Neuronal stem cell (in vitro differentiated cells): Measurements from ENCODE around the gene NR3C2.

ENCODE experiments used
- DNase-seq: peaks from one replicate; pipeline ENCODE4 v3.0.0-alpha.2; 2013; ENCODE audit warnings: low spot score
- H2AFZ ChIP-seq: one replicate; pipeline ENCODE4 v1.6.1; 2013; ENCODE audit warnings: mild to moderate bottlenecking, low read length, inconsistent platforms
- H2AK5ac ChIP-seq: 2 replicates; pipeline ENCODE4 v1.6.1; 2013; ENCODE audit warnings: low read depth, mild to moderate bottlenecking, inconsistent platforms, low read length, moderate library complexity, mixed read lengths
- H2BK120ac ChIP-seq: 2 replicates; pipeline ENCODE4 v1.6.1; 2013; ENCODE audit warnings: low read depth, mild to moderate bottlenecking, inconsistent platforms, low read length, moderate library complexity, mixed read lengths
- H2BK12ac ChIP-seq: one replicate; pipeline ENCODE4 v1.6.1; 2013; ENCODE audit warnings: low read length, inconsistent platforms
- H2BK15ac ChIP-seq: 2 replicates; pipeline ENCODE4 v1.6.1; 2013; ENCODE audit warnings: mild to moderate bottlenecking, low read length, inconsistent platforms, mixed read lengths
- H2BK5ac ChIP-seq: one replicate; pipeline ENCODE4 v1.6.1; 2013; ENCODE audit warnings: inconsistent platforms, mild to moderate bottlenecking, low read length, moderate library complexity
- H3K14ac ChIP-seq: one replicate; pipeline ENCODE4 v1.6.1; 2013; ENCODE audit warnings: low read length, inconsistent platforms
- H3K18ac ChIP-seq: 2 replicates; pipeline ENCODE4 v1.6.1; 2013; ENCODE audit warnings: low read length, inconsistent platforms
- H3K23ac ChIP-seq: 2 replicates; pipeline ENCODE4 v1.6.1; 2013; ENCODE audit warnings: low read depth, mild to moderate bottlenecking, mixed read lengths, low read length, inconsistent platforms; ENCODE audit not compliant: poor library complexity
- H3K27ac ChIP-seq: replicated peaks from 3 replicates; pipeline ENCODE4 v1.5.1; 2013; ENCODE audit warnings: low read length, inconsistent platforms
- H3K27me3 ChIP-seq, 3 experiments: 2 replicates each; pipeline ENCODE4 v1.6.1; 2013; ENCODE audit warnings: low read length in 3 of 3, mild to moderate bottlenecking in 2 of 3, inconsistent platforms in 1 of 3, low read depth in 1 of 3, mixed read lengths in 1 of 3, moderate library complexity in 1 of 3; ENCODE audit not compliant: control insufficient read depth in 3 of 3, insufficient read depth in 3 of 3
- H3K36me3 ChIP-seq, 2 donors: replicated peaks in 1 of 2; 2 replicates each; pipeline ENCODE4 v1.6.1; 2013; ENCODE audit warnings: low read length in 2 of 2; ENCODE audit not compliant: control insufficient read depth in 2 of 2, insufficient read depth in 2 of 2
- H3K4ac ChIP-seq: 2 replicates; pipeline ENCODE4 v1.6.1; 2013; ENCODE audit warnings: inconsistent platforms, mild to moderate bottlenecking, low read length, moderate library complexity
- H3K4me1 ChIP-seq, 2 donors: 1 replicate in 1 of 2; 2 replicates in 1 of 2; pipeline ENCODE4 v1.6.1; 2013; ENCODE audit warnings: low read length in 2 of 2, low read depth in 1 of 2; ENCODE audit not compliant: control insufficient read depth in 2 of 2, insufficient read depth in 1 of 2
- H3K4me2 ChIP-seq: one replicate; pipeline ENCODE4 v1.6.1; 2013; ENCODE audit warnings: mild to moderate bottlenecking, low read length, inconsistent platforms; ENCODE audit not compliant: insufficient read depth, poor library complexity, severe bottlenecking
- H3K4me3 ChIP-seq, 2 donors: 2 replicates each; pipeline ENCODE4 v1.5.1; 2013; ENCODE audit warnings: low read length in 2 of 2, mild to moderate bottlenecking in 2 of 2, inconsistent platforms in 1 of 2, moderate library complexity in 1 of 2
- H3K79me1 ChIP-seq: one replicate; pipeline ENCODE4 v1.6.1; 2013; ENCODE audit warnings: low read depth, mild to moderate bottlenecking, inconsistent platforms, low read length, moderate library complexity
- H3K9ac ChIP-seq: one replicate; pipeline ENCODE4 v1.6.1; 2013; ENCODE audit warnings: mild to moderate bottlenecking, low read depth, low read length, inconsistent platforms; ENCODE audit not compliant: poor library complexity
- H3K9me3 ChIP-seq, 2 donors: replicated peaks in 1 of 2; 2 replicates each; pipeline versions ENCODE3 to v1.6.1; 2013; ENCODE audit warnings: low read length in 2 of 2, mild to moderate bottlenecking in 2 of 2, inconsistent platforms in 1 of 2, low read depth in 1 of 2, mixed read lengths in 1 of 2, moderate library complexity in 1 of 2; ENCODE audit not compliant: control insufficient read depth in 2 of 2, insufficient read depth in 1 of 2
- H4K8ac ChIP-seq: one replicate; pipeline ENCODE4 v1.6.1; 2013; ENCODE audit warnings: low read depth, mild to moderate bottlenecking, inconsistent platforms, low read length, moderate library complexity
- H4K91ac ChIP-seq: one replicate; pipeline ENCODE4 v1.6.1; 2013; ENCODE audit warnings: low read length, low read depth, mild to moderate bottlenecking, inconsistent platforms; ENCODE audit not compliant: poor library complexity
- WGBS, 2 donors: extraction: QIAGEN DNeasy Blood & Tissue Kit; methylation state at CpG; one replicate each; pipeline ENCODE4 v1.1.7; 2013; ENCODE audit warnings: missing lambda C conversion rate in 2 of 2, mixed read lengths in 1 of 2; ENCODE audit not compliant: insufficient read length in 2 of 2, insufficient replicate concordance in 1 of 2; ENCODE audit errors: extremely low coverage in 2 of 2; 5-methylcytosine and 5-hydroxymethylcytosine counted together

The NR3C2 gene

DNA sequence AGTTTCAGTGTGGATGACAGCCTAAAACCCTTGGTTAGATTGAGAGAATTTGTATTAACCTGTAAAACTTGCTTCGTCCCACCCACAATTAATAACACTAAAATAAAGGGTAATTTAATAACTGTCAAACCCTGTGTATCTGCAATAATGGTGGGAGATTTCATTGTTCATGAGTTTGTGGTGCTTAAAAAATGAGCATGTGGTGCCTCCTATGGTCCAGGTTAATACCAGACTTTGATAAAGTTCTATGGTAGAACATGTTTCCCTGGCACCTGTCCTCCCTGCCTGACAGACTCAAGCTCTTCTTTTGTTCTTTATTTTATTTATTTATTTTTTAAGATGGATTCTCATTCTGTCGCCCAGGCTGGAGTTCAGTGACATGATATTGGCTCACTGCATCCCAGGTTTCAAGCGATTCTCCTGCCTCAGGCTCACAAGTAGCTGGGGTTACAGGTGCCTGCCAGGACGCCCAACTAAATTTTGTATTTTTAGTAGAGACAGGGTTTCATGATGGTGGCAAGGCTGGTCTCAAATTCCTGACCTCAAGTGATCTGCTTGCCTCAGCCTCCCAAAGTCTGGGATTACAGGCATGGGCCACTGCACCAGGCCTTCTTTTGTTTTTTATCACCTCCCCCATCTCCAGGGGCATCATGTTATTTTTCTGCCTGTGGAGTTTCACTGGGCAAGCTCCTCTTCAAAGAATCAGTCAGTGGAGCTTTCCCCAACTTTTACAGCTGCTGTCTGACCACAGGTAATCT, 289.2 kb downstream of the NR3C2 start:
- no peak overlapping the region for H2AFZ ChIP-seq
- no peak overlapping the region for H2BK5ac ChIP-seq
- H3K4me3 ChIP-seq, result no peak overlapping the region

DNA sequence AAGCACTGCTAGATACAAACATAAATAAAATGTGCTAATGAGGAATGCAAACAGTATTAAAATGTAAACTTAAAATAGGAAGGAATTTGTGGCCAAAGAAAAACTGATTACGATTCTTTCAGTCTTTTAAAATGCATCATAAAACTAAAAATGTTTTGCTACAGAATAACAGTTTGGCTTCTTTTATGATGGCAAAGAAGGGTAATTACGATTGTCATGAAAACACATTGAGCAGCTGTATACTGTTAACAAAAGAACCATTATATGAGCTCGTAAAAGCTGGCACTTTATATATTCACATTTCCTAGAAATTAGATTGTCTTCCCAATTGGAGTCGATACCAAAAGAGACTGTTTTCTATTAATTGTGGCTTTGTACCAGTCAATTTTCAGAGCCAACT, 290.4 kb downstream of the NR3C2 start:
- Histone ChIP-seq H3K9ac (no peak overlapping the region), H3K9me3 (no peaks in the 10 kb centered on the region), H2AK5ac (no peak overlapping the region), H3K27me3 (no peaks in the 10 kb centered on the region), H2AFZ (no peak overlapping the region), H2BK120ac (no peak overlapping the region), H3K27ac (no peak overlapping the region), H4K8ac (no peak overlapping the region), H2BK5ac (no peak overlapping the region), H3K14ac (no peak overlapping the region), H2BK12ac (no peak overlapping the region), H3K4me2 (no peak overlapping the region), H3K4ac (no peak overlapping the region), H3K23ac (no peak overlapping the region), H3K36me3 (no peaks in the 10 kb centered on the region), H4K91ac (no peak overlapping the region), H2BK15ac (no peak overlapping the region), H3K4me3 (no peak overlapping the region), H3K18ac (no peak overlapping the region), H3K4me1 (peaks cover 0 to 2% of the 10 kb centered on the region in 2 donors), H3K79me1 (no peaks in the 10 kb centered on the region)
- no CpG with 5 or more reads among the region's 4 CpGs for WGBS, 2 donors
- no peak for DNase-seq

More for the DNA sequence above, 289.2 kb downstream of the NR3C2 start:
- no peaks in the 10 kb centered on the region for H3K9me3 ChIP-seq
- no peak overlapping the region for H3K14ac ChIP-seq
- no peaks in the 10 kb centered on the region for H3K36me3 ChIP-seq
- no peaks in the 10 kb centered on the region for H3K79me1 ChIP-seq
- H2BK12ac ChIP-seq, result no peak overlapping the region
- no peak overlapping the region for H3K4ac ChIP-seq
- no peak overlapping the region for H4K91ac ChIP-seq
- no peak for DNase-seq
- H3K4me1 ChIP-seq, result no peaks in the 10 kb centered on the region
- no peak overlapping the region for H3K4me2 ChIP-seq
- H2BK120ac ChIP-seq, result no peak overlapping the region
- no peak overlapping the region for H3K9ac ChIP-seq
- H4K8ac ChIP-seq, result no peak overlapping the region
- H2AK5ac ChIP-seq, result no peak overlapping the region
- H3K23ac ChIP-seq, result no peak overlapping the region
- WGBS, 2 donors, result no CpG with 5 or more reads among the region's 4 CpGs
- no peak overlapping the region for H3K27ac ChIP-seq
- no peak overlapping the region for H2BK15ac ChIP-seq
- H3K18ac ChIP-seq, result no peak overlapping the region
- no peaks in the 10 kb centered on the region for H3K27me3 ChIP-seq

DNA sequence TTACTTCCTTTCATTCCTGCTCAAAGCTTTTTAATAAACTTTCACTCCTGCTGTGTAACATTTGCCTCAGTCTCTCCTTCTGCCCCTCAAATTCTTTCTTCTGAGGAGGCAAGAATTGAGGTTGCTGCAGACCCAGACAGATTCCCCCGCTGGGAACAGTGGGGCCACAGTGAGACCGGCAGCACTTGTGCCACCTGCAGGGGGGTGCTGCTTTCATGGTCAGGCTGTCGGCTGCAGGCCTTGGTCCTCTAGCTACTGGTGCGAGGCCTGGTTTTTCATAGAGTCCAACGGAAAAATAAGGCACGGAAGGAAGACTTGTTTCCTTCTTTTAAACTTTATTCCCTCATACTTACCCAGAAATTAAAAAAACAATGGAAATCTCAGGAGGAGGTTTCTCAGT, 296.7 kb downstream of the NR3C2 start:
- no CpG with 5 or more reads among the region's 6 CpGs for WGBS, 2 donors

DNA sequence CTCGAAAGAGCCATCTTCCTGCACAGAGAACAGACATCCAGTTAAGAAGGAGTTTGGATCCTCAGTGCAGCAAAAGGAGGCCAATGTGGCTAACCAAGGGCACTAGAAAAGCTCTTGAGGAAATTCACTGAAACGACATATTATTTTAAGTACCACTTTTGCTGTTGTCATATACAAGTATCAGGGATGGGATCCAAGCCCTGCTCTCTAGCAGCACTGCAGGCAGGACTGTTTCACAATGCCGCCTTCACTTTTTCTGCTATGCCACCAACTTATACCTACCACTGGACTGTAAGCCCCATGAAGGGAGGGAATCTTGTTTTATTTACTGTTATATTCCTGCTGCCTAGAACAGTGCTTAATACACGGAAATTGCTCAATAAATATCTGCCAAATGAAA, 299.0 kb downstream of the NR3C2 start:
- Histone ChIP-seq H2BK15ac (no peak overlapping the region), H3K4me3 (no peak overlapping the region), H3K4ac (no peak overlapping the region), H3K18ac (no peak overlapping the region), H2AK5ac (no peak overlapping the region), H2BK12ac (no peak overlapping the region), H4K91ac (no peak overlapping the region), H2BK5ac (no peak overlapping the region), H3K79me1 (no peaks in the 10 kb centered on the region), H3K9ac (no peak overlapping the region), H3K36me3 (no peaks in the 10 kb centered on the region), H2BK120ac (no peak overlapping the region), H3K14ac (no peak overlapping the region), H3K27me3 (no peaks in the 10 kb centered on the region), H2AFZ (no peak overlapping the region), H3K23ac (no peak overlapping the region), H4K8ac (no peak overlapping the region), H3K4me2 (no peak overlapping the region), H3K9me3 (no peaks in the 10 kb centered on the region), H3K4me1 (peaks cover 0 to 2% of the 10 kb centered on the region in 2 donors), H3K27ac (no peak overlapping the region)
- WGBS, 2 donors, result no CpG with 5 or more reads among the region's 4 CpGs
- no peak for DNase-seq

More for the DNA sequence above, 296.7 kb downstream of the NR3C2 start:
- no peak overlapping the region for H2BK12ac ChIP-seq
- no peak overlapping the region for H4K8ac ChIP-seq
- H2BK15ac ChIP-seq, result no peak overlapping the region
- H3K4me3 ChIP-seq, result no peak overlapping the region
- no peak overlapping the region for H2BK5ac ChIP-seq
- no peak overlapping the region for H3K9ac ChIP-seq
- no peak overlapping the region for H2AFZ ChIP-seq
- no peaks in the 10 kb centered on the region for H3K36me3 ChIP-seq
- no peak overlapping the region for H3K14ac ChIP-seq
- no peak overlapping the region for H3K18ac ChIP-seq
- no peaks in the 10 kb centered on the region for H3K27me3 ChIP-seq
- no peaks in the 10 kb centered on the region for H3K9me3 ChIP-seq
- H2BK120ac ChIP-seq, result no peak overlapping the region
- no peak overlapping the region for H3K4me2 ChIP-seq
- H3K79me1 ChIP-seq, result no peaks in the 10 kb centered on the region
- no peak overlapping the region for H3K4ac ChIP-seq
- no peak overlapping the region for H3K23ac ChIP-seq
- H2AK5ac ChIP-seq, result no peak overlapping the region
- no peak overlapping the region for H4K91ac ChIP-seq
- peaks cover 0 to 2% of the 10 kb centered on the region in 2 donors for H3K4me1 ChIP-seq
- H3K27ac ChIP-seq, result no peak overlapping the region
- no peak for DNase-seq
